DND-41 (cell line): Measurements from ENCODE around the gene PSME3IP1.

Experiments used
- ATAC-seq: fragments of 200-7000 bp; cut with Tn5 transposase; 3 replicates; pipeline ENCODE4 v1.9.1; 2021; ENCODE audit warnings: low read depth; ENCODE audit not compliant: insufficient read depth
- DNase-seq: peaks from one replicate; pipeline ENCODE4 v3.0.0-alpha.2; 2020
- H2AFZ ChIP-seq: 2 replicates; pipeline ENCODE4 v1.6.0; 2012; ENCODE audit warnings: low read depth, low read length
- H3K27ac ChIP-seq: 2 replicates; pipeline ENCODE4 v1.5.1; 2012; ENCODE audit warnings: low read length, inconsistent platforms
- H3K27me3 ChIP-seq: fragments of 200-600 bp; sonication (generic); 2 replicates; pipeline ENCODE4 v1.6.0; 2012; ENCODE audit warnings: low read length, mild to moderate bottlenecking, inconsistent platforms; ENCODE audit not compliant: insufficient read depth, poor library complexity
- H3K36me3 ChIP-seq: 2 replicates; pipeline ENCODE4 v1.5.1; 2012; ENCODE audit warnings: low read length, inconsistent platforms; ENCODE audit not compliant: insufficient read depth
- H3K4me1 ChIP-seq: 2 replicates; pipeline ENCODE4 v1.5.1; 2012; ENCODE audit warnings: mild to moderate bottlenecking, low read length; ENCODE audit not compliant: insufficient read depth
- H3K4me2 ChIP-seq: 2 replicates; pipeline ENCODE4 v1.6.0; 2012; ENCODE audit warnings: mild to moderate bottlenecking, moderate library complexity, low read length, inconsistent platforms; ENCODE audit not compliant: insufficient read depth
- H3K4me3 ChIP-seq, 2 experiments: fragments of 200-600 bp in 1 of 2; shearing (Covaris generic) in 1 of 2; 2 replicates each; pipeline ENCODE4 v1.5.1; 2012 to 2016; ENCODE audit warnings: inconsistent platforms in 2 of 2, low read length in 2 of 2, mild to moderate bottlenecking in 2 of 2, low read depth in 1 of 2, moderate library complexity in 1 of 2
- H3K79me2 ChIP-seq: 2 replicates; pipeline ENCODE4 v1.6.0; 2012; ENCODE audit warnings: low read length, inconsistent platforms; ENCODE audit not compliant: insufficient read depth
- H3K9ac ChIP-seq: 2 replicates; pipeline ENCODE4 v1.6.0; 2012; ENCODE audit warnings: low read depth, mild to moderate bottlenecking, inconsistent platforms, low read length, moderate library complexity
- H3K9me3 ChIP-seq: 2 replicates; pipeline ENCODE4 v1.5.1; 2012; ENCODE audit warnings: low read length, moderate library complexity, mild to moderate bottlenecking, inconsistent platforms; ENCODE audit not compliant: insufficient read depth, severe bottlenecking
- H4K20me1 ChIP-seq: 2 replicates; pipeline ENCODE4 v1.6.0; 2012; ENCODE audit warnings: low read length; ENCODE audit not compliant: insufficient read depth
- CTCF ChIP-seq: IDR thresholded peaks from 2 replicates; pipeline ENCODE4 v1.5.1; 2012; ENCODE audit warnings: borderline replicate concordance, low read length, moderate library complexity, mild to moderate bottlenecking; ENCODE audit not compliant: poor library complexity, severe bottlenecking; ENCODE audit errors: extremely low read depth
- EZH2 ChIP-seq: IDR thresholded peaks from 3 replicates; pipeline ENCODE4 v1.6.1; 2012; ENCODE audit warnings: borderline replicate concordance, low read depth, mild to moderate bottlenecking, moderate library complexity, low read length, inconsistent platforms; ENCODE audit not compliant: severe bottlenecking

PSME3IP1 gene

GRCh38 chr16:57104706-57105105 is 81.1 kb downstream of the PSME3IP1 start:
- Histone ChIP-seq H3K9ac (no peak overlapping the region), H3K4me2 (no peak overlapping the region), H3K27me3 (no peaks in the 10 kb centered on the region), H3K27ac (no peak overlapping the region), H3K79me2 (no peaks in the 10 kb centered on the region), H3K36me3 (no peaks in the 10 kb centered on the region), H3K4me3 (no peak overlapping the region), H3K4me1 (no peaks in the 10 kb centered on the region), H2AFZ (no peak overlapping the region), H3K9me3 (no peaks in the 10 kb centered on the region), H4K20me1 (no peaks in the 10 kb centered on the region; the same call in 1 of the 2 replicates)
- no peak for DNase-seq
- TF ChIP-seq CTCF (no peak), EZH2 (no peak)
- no peak for ATAC-seq

- DNase-seq: no peak
- H3K9ac ChIP-seq: no peak overlapping the region
Measured at GRCh38 chr16:57102888-57103851, 82.7 kb downstream of the PSME3IP1 start.

More at GRCh38 chr16:57102888-57103851, 82.7 kb downstream of the PSME3IP1 start:
- no peak overlapping the region for H2AFZ ChIP-seq
- H3K9me3 ChIP-seq: no peaks in the 10 kb centered on the region
- H3K27me3 ChIP-seq: no peaks in the 10 kb centered on the region
- no peaks in the 10 kb centered on the region for H3K79me2 ChIP-seq
- H3K36me3 ChIP-seq: no peaks in the 10 kb centered on the region
- no peaks in the 10 kb centered on the region for H3K4me1 ChIP-seq
- no peak overlapping the region for H3K27ac ChIP-seq
- no peak overlapping the region for H3K4me3 ChIP-seq
- no peak for TF ChIP-seq CTCF
- no peak for TF ChIP-seq EZH2
- H4K20me1 ChIP-seq: no peaks in the 10 kb centered on the region; the same call in 1 of the 2 replicates
- H3K4me2 ChIP-seq: no peak overlapping the region
- ATAC-seq: no peak
